Left cardiac atrium (tissue), 4 donors: ENCODE measurements around the gene PDPR. TPM values are rescaled to one million over a fixed set of nuclear protein-coding genes. Genes with fewer than 3 reads are reported as not detected.
"Not testable (repeated sequence)": the region's sequence is repeated elsewhere in the genome, so short reads cannot be mapped to it uniquely, and the experiment has no call there.

Source experiments
- ATAC-seq, 2 donors: fragments of 200-7000 bp; cut with Tn5 transposase; one replicate each; pipeline ENCODE4 v1.9.1; 2020; ENCODE audit warnings: mild to moderate bottlenecking in 2 of 2, moderate library complexity in 2 of 2
- DNase-seq: peaks from one replicate; pipeline ENCODE4 v3.0.0-alpha.2; 2020
- intact Hi-C, 2 donors: fragments of 100-400 bp; cut with DNase I; formaldehyde crosslinking; loops; one replicate each; pipeline versions ENCODE4 v1.14.1 to v1.15.1; 2022 to 2023
- total RNA-seq, 2 donors: library from RNA; stranded (reverse); fragmentation: NEBNext Ultra II Directional; extraction: Animal tissue kit (Norgen Biotek cat#: 25700); gene quantifications; one replicate each; pipeline ENCODE4 v1.2.1, GENCODE V29; 2021
- donor health status: DM: no; HTN: yes; CAD: no.
- donor health status: DM: no; HTN: yes; CAD: no; lungs with severe emphysema.
- donor health status: DM: yes; HTN: yes; CAD: no.
- donor health status: Dilated cardiomyopathy.

PDPR gene
- total RNA-seq, 2 donors from 2014 or later: 18.8 to 39.5 TPM

- ATAC-seq, intact Hi-C loops, DNase-seq: not testable (repeated sequence)
Measured at GRCh38 chr16:70120398-70120797, 6.3 kb downstream of the PDPR start.

GRCh38 chr16:70123822-70124221 lies 9.7 kb downstream of the PDPR start:
- ATAC-seq, DNase-seq, intact Hi-C loops: not testable (repeated sequence)

GRCh38 chr16:70126226-70126625 lies 12.1 kb downstream of the PDPR start:
- DNase-seq, ATAC-seq, intact Hi-C loops: not testable (repeated sequence)

GRCh38 chr16:70127706-70128105 lies 13.6 kb downstream of the PDPR start:
- DNase-seq, intact Hi-C loops: not testable (repeated sequence)
- peak; percentile 17 to 30 for ATAC-seq

GRCh38 chr16:70128844-70129243 lies 14.7 kb downstream of the PDPR start:
- DNase-seq, ATAC-seq, intact Hi-C loops: not testable (repeated sequence)

GRCh38 chr16:70135796-70136195 lies 21.7 kb downstream of the PDPR start:
- DNase-seq, ATAC-seq, intact Hi-C loops: not testable (repeated sequence)

GRCh38 chr16:70136595-70136994 lies 22.5 kb downstream of the PDPR start:
- not testable (repeated sequence) for ATAC-seq

GRCh38 chr16:70142739-70143138 lies 28.6 kb downstream of the PDPR start:
- intact Hi-C loops, ATAC-seq: not testable (repeated sequence)
- peak; percentile 12 for DNase-seq

More at GRCh38 chr16:70136595-70136994, 22.5 kb downstream of the PDPR start:
- intact Hi-C loops, DNase-seq: not testable (repeated sequence)

GRCh38 chr16:70143231-70143895 lies 29.2 kb downstream of the PDPR start:
- ATAC-seq, intact Hi-C loops: not testable (repeated sequence)
- peak; percentile 7 for DNase-seq

GRCh38 chr16:70147853-70148252 lies 33.7 kb downstream of the PDPR start:
- ATAC-seq, DNase-seq, intact Hi-C loops: not testable (repeated sequence)

- intact Hi-C loops, ATAC-seq, DNase-seq: not testable (repeated sequence)
Measured at GRCh38 chr16:70148453-70148852, 34.3 kb downstream of the PDPR start.

GRCh38 chr16:70149296-70149695 lies 35.2 kb downstream of the PDPR start:
- DNase-seq, ATAC-seq, intact Hi-C loops: not testable (repeated sequence)

- DNase-seq (peak; percentile 13), ATAC-seq (no peak)
- intact Hi-C loops: no loop called here
Measured at GRCh38 chr16:70151391-70151790, 37.3 kb downstream of the PDPR start.

- no peak for ATAC-seq
- intact Hi-C loops: no loop called here
- DNase-seq: peak; percentile 24
Measured at GRCh38 chr16:70151941-70152509, 37.9 kb downstream of the PDPR start.

GRCh38 chr16:70152578-70153302 lies 38.6 kb downstream of the PDPR start:
- DNase-seq (peak; percentile 22), ATAC-seq (no peak)
- intact Hi-C loops: no loop called here

GRCh38 chr16:70154736-70155135 lies 40.6 kb downstream of the PDPR start:
- ATAC-seq, intact Hi-C loops: not testable (repeated sequence)
- DNase-seq: peak; percentile 18

GRCh38 chr16:70156207-70156978 lies 42.3 kb downstream of the PDPR start:
- intact Hi-C loops: no loop called here
- no peak for ATAC-seq
- DNase-seq: peak; percentile 29

- intact Hi-C loops: no loop called here
- DNase-seq (peak; percentile 20), ATAC-seq (peak in 1 of 2 donors; percentile 9)
Measured at GRCh38 chr16:70157105-70157476, 43.0 kb downstream of the PDPR start.
